GM12801 (cell line): ENCODE measurements around the gene THEM5.

Experiments
- CTCF ChIP-seq: IDR thresholded peaks from one replicate; pipeline ENCODE4 v1.5.1; 2011; ENCODE audit warnings: control low read depth; ENCODE audit not compliant: insufficient read length; ENCODE audit errors: extremely low read depth

THEM5 gene

GRCh38 chr1:151888972-151889570, 35.6 kb upstream of the THEM5 start:
- TF ChIP-seq CTCF, result no peak

GRCh38 chr1:151887028-151887427, 33.5 kb upstream of the THEM5 start:
- no peak for TF ChIP-seq CTCF

DNA sequence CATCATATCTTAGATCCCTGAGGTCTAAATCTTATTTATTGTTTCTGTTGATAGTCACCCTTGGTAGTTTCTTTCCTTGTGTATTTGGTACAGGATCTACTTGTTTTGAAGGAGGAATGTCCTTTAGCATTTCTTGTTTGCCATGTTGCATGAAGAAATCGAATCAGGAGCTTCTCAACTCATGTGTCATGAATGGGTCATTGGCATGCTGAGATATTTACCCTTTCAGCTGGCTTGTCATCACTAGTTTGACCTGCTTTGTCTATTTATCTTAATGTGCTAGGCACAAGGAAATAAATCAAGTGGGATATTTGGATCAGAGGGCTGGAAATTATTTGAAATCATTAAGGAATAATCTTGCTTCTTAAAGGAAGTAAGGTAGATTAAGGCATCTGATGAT, 32.0 kb upstream of the THEM5 start:
- TF ChIP-seq CTCF, result no peak

DNA sequence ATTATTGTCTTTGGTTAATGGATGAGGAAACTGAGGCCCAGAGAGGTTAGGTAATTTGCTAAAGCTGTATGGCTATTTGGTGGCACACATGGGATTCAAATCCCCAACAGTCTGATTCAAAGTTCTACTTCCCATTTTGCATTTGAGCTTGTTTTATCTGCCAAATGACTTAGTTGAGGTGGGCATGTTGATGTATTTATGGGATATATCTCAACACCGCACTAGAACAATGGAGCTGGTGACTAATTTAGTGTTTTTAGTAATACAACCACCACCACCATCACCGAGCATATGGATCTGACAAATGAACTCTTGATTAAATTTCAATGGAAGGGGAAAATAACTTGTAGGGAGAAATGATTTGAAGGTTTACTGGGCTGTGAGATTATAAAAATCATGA, 29.0 kb upstream of the THEM5 start:
- no peak for TF ChIP-seq CTCF

GRCh38 chr1:151881479-151881878, 28.0 kb upstream of the THEM5 start:
- no peak for TF ChIP-seq CTCF

DNA sequence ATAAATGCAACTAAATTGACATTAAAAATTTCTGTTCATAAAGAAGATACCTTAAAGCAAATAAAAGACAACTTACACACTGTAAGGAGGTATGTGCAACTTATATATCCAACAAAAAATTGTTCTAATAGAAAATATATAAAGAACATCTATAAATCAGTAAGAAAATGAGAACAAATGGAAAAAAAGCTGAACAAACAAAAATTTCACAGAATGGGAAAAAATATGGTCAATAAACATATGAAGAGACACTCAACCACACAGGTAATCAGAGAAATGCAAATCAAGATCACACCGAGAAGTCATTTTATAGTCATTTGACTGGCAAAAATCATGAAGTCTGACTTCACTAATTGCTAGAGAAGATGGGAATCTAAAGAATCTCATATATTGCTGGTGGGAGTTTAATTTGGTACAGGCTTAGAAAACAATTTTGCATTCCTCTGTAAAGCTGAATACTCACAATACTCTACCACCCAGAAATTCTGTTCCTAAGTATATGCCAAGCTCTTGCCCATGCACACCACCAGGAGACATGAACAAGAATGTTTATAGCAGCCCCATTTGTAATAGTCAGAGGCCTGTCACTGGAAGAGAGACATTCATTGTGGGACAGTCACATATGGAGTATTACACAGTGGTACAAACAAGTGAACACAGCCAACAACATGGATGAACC, 22.0 kb upstream of the THEM5 start:
- TF ChIP-seq CTCF, result no peak

DNA sequence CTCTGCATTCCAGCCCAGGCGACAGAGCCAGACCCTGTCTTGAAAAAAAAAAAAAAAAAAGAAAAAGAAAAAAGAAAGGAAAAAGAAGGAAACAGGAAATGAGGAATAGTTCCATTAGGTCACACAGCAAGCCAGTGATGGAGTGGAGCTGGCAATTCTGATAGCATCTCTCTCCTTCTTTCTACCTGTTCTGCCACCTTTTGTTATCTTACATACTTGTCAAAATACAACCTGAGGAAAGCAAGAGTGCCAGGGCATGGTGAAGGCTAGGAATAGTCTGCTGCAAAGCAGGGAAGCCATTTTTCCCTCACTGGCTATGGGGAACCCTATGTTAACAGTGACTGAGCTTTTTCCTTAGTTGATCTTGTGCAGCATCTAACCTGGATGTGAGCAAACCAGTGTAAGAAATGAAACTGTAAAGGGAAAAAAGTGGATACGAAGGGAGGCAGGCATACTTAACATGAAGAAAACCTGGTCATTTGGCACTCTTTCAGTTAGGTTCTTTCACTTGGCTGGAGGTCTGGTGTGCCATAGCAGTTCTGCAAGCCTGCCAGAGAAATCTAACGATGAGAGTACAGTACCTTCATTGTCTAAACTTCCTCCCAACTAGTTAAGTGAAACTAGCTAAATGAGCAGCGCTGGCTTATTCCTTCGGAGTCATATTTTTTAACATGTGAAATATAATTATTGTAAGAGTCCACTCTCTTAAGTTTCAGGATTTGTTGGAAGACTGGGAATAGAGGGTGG, 17.9 kb upstream of the THEM5 start:
- no peak for TF ChIP-seq CTCF
